ENCODE data around the gene CD48. TPM values are rescaled to one million over a fixed set of nuclear protein-coding genes. Genes with fewer than 3 reads are reported as not detected.

Gene CD48
- total RNA-seq, 1 experiment from 2014 or later = 0.20 TPM

DNA sequence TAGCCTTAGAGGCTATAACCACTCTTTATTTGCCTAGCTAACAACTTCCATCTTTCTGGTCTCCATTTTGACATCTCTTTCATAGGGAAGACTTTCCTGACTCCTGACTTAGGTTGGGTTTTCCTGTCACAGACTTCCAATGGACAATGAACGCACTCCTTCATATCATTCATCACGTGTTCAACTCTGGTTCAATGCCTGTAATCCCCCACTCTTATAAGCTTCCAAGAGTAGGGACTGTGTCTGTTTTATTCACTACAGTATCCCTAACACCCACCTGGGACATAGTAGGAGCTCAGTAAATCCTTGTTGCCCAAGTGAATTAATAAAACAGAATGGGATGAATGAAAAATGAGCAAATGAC, 69.4 kb downstream of the CD48 start:
- Histone ChIP-seq H3K27ac (ENCODE audit: low read depth, low read length) (no peak overlapping the region), H2AFZ (ENCODE audit: low read depth, low read length, poor library complexity, severe bottlenecking) (no peak overlapping the region), H3K9ac (ENCODE audit: low read length) (no peak overlapping the region), H3K27me3 (ENCODE audit: insufficient read depth, low read length) (no peaks in the 10 kb centered on the region), H3K4me2 (ENCODE audit: low read length) (no peak overlapping the region), H3K9me3 (ENCODE audit: control insufficient read depth in 1 of 2, insufficient read depth in 1 of 2, low read depth in 1 of 2, low read length in 2 of 2) (no peaks in the 10 kb centered on the region), H3K36me3 (ENCODE audit: control insufficient read depth in 1 of 2, insufficient read depth in 2 of 2, low read length in 2 of 2) (no peaks in the 10 kb centered on the region), H3K4me3 (replicated peaks in 1 of 2; ENCODE audit: low read depth in 1 of 2, low read length in 2 of 2) (no peak overlapping the region), H4K20me1 (ENCODE audit: insufficient read depth) (no peaks in the 10 kb centered on the region), H3K4me1 (ENCODE audit: control insufficient read depth in 1 of 2, insufficient read depth in 2 of 2, low read length in 2 of 2) (no peaks in the 10 kb centered on the region), H3K79me2 (ENCODE audit: insufficient read depth, low read length) (no peaks in the 10 kb centered on the region), H3K9me2 (ENCODE audit: insufficient read depth) (no peaks in the 10 kb centered on the region)
- ChIA-PET CTCF (no interaction called here), POLR2A (no interaction called here), RAD21 (ENCODE audit: low non-redundant PET in 1 of 2, low total read pairs in 2 of 2, uncharacterized antibody in 2 of 2, unreplicated experiment in 2 of 2) (no interaction called here)
- intact Hi-C loops (cut with micrococcal nuclease) = no loop called here
- DNase-seq (ENCODE audit: low read depth, low spot score) (no peak), ATAC-seq (no peak)
- BruUV-seq (replicated peaks) = no TSS peak
- no peak for TF ChIP-seq CBX3 (IDR thresholded peaks at IDR 0.05; ENCODE audit: low read depth)
- no peak for TF ChIP-seq POLR2A (IDR thresholded peaks at IDR 0.05; ENCODE audit: borderline replicate concordance, extremely low read depth, insufficient read depth, insufficient read length)
- no peak for TF ChIP-seq EZH2phosphoT487 (IDR thresholded peaks at IDR 0.05; ENCODE audit: borderline replicate concordance)
- no peak for TF ChIP-seq ZNF274 (IDR thresholded peaks at IDR 0.05; ENCODE audit: low read depth, low read length)
- TF ChIP-seq RAD21 (IDR thresholded peaks at IDR 0.05; ENCODE audit: low read depth) = no peak
- TF ChIP-seq, protein P1, sequence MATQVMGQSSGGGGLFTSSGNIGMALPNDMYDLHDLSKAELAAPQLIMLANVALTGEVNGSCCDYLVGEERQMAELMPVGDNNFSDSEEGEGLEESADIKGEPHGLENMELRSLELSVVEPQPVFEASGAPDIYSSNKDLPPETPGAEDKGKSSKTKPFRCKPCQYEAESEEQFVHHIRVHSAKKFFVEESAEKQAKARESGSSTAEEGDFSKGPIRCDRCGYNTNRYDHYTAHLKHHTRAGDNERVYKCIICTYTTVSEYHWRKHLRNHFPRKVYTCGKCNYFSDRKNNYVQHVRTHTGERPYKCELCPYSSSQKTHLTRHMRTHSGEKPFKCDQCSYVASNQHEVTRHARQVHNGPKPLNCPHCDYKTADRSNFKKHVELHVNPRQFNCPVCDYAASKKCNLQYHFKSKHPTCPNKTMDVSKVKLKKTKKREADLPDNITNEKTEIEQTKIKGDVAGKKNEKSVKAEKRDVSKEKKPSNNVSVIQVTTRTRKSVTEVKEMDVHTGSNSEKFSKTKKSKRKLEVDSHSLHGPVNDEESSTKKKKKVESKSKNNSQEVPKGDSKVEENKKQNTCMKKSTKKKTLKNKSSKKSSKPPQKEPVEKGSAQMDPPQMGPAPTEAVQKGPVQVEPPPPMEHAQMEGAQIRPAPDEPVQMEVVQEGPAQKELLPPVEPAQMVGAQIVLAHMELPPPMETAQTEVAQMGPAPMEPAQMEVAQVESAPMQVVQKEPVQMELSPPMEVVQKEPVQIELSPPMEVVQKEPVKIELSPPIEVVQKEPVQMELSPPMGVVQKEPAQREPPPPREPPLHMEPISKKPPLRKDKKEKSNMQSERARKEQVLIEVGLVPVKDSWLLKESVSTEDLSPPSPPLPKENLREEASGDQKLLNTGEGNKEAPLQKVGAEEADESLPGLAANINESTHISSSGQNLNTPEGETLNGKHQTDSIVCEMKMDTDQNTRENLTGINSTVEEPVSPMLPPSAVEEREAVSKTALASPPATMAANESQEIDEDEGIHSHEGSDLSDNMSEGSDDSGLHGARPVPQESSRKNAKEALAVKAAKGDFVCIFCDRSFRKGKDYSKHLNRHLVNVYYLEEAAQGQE (IDR thresholded peaks at IDR 0.05; ENCODE audit: low read depth) = no peak
- TF ChIP-seq POLR2AphosphoS5 (IDR thresholded peaks at IDR 0.05; ENCODE audit: low read depth, low read length) = no peak
- no peak for TF ChIP-seq JUND (IDR thresholded peaks at IDR 0.05)
- TF ChIP-seq, protein P2, sequence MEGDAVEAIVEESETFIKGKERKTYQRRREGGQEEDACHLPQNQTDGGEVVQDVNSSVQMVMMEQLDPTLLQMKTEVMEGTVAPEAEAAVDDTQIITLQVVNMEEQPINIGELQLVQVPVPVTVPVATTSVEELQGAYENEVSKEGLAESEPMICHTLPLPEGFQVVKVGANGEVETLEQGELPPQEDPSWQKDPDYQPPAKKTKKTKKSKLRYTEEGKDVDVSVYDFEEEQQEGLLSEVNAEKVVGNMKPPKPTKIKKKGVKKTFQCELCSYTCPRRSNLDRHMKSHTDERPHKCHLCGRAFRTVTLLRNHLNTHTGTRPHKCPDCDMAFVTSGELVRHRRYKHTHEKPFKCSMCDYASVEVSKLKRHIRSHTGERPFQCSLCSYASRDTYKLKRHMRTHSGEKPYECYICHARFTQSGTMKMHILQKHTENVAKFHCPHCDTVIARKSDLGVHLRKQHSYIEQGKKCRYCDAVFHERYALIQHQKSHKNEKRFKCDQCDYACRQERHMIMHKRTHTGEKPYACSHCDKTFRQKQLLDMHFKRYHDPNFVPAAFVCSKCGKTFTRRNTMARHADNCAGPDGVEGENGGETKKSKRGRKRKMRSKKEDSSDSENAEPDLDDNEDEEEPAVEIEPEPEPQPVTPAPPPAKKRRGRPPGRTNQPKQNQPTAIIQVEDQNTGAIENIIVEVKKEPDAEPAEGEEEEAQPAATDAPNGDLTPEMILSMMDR (IDR thresholded peaks at IDR 0.05 in 2 of 3, conservative IDR thresholded peaks at IDR 0.05 in 1 of 3; ENCODE audit: borderline replicate concordance in 1 of 3, insufficient read depth in 1 of 3, low read depth in 2 of 3, low read length in 2 of 3) = no peak
- no peak for TF ChIP-seq ELF1 (IDR thresholded peaks at IDR 0.05; ENCODE audit: borderline replicate concordance, low read depth)
- TF ChIP-seq, protein P3, sequence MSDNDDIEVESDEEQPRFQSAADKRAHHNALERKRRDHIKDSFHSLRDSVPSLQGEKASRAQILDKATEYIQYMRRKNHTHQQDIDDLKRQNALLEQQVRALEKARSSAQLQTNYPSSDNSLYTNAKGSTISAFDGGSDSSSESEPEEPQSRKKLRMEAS (IDR thresholded peaks at IDR 0.05) = no peak
- no peak for TF ChIP-seq TCF7L2 (IDR thresholded peaks at IDR 0.05; ENCODE audit: borderline replicate concordance, extremely low read depth, insufficient read depth, insufficient read length)
- TF ChIP-seq, protein P4, sequence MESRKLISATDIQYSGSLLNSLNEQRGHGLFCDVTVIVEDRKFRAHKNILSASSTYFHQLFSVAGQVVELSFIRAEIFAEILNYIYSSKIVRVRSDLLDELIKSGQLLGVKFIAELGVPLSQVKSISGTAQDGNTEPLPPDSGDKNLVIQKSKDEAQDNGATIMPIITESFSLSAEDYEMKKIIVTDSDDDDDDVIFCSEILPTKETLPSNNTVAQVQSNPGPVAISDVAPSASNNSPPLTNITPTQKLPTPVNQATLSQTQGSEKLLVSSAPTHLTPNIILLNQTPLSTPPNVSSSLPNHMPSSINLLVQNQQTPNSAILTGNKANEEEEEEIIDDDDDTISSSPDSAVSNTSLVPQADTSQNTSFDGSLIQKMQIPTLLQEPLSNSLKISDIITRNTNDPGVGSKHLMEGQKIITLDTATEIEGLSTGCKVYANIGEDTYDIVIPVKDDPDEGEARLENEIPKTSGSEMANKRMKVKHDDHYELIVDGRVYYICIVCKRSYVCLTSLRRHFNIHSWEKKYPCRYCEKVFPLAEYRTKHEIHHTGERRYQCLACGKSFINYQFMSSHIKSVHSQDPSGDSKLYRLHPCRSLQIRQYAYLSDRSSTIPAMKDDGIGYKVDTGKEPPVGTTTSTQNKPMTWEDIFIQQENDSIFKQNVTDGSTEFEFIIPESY (IDR thresholded peaks at IDR 0.05; ENCODE audit: extremely low read depth, insufficient replicate concordance, low read length) = no peak
- no peak for TF ChIP-seq SP1 (IDR thresholded peaks at IDR 0.05; ENCODE audit: low read depth)
- no peak for TF ChIP-seq FOSL1 (IDR thresholded peaks at IDR 0.05; ENCODE audit: low read depth)
- TF ChIP-seq YY1 (IDR thresholded peaks at IDR 0.05; ENCODE audit: extremely low read depth, insufficient replicate concordance, low read depth, low read length) = no peak
- TF ChIP-seq ZFX (IDR thresholded peaks at IDR 0.05) = no peak
- TF ChIP-seq, protein P5, sequence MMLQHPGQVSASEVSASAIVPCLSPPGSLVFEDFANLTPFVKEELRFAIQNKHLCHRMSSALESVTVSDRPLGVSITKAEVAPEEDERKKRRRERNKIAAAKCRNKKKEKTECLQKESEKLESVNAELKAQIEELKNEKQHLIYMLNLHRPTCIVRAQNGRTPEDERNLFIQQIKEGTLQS (IDR thresholded peaks at IDR 0.05) = no peak
